Brain microvascular endothelial cell (primary cell): ENCODE data around the gene MRPL3.
A peak's percentile ranks its signal among the peaks of the same experiment; 100 is the strongest.

Source experiments
- DNase-seq: peaks from one replicate; pipeline ENCODE4 v3.0.0-alpha.2; 2020
- H3K27ac ChIP-seq: fragments of 250-450 bp; sonication (Bioruptor Pico); 2 replicates; pipeline ENCODE4 v1.5.1; 2020; ENCODE audit warnings: mild to moderate bottlenecking, moderate library complexity
- H3K27me3 ChIP-seq: fragments of 250-450 bp; sonication (Bioruptor Pico); replicated peaks from 2 replicates; pipeline ENCODE4 v1.5.1; 2020; ENCODE audit warnings: mild to moderate bottlenecking
- H3K36me3 ChIP-seq: fragments of 250-450 bp; sonication (Bioruptor Pico); replicated peaks from 2 replicates; pipeline ENCODE4 v1.5.1; 2020; ENCODE audit warnings: mild to moderate bottlenecking
- H3K4me3 ChIP-seq: 2 replicates; pipeline ENCODE4 v1.5.1; 2011; ENCODE audit warnings: low read depth, mild to moderate bottlenecking, control low read depth, low read length, moderate library complexity
- in situ Hi-C: cut with HindIII; loops from 2 replicates; pipeline ENCODE4 v1.10.0; 2017; ENCODE audit warnings: low sequenced_read_pairs, low pct_ligation_motif_present
- TF ChIP-seq, protein P1 (sequence below): IDR thresholded peaks from 2 replicates; pipeline ENCODE4 v1.5.1; 2011; ENCODE audit warnings: low read depth, mild to moderate bottlenecking, moderate library complexity, low read length, control low read depth, inconsistent platforms; ENCODE audit errors: missing control alignments

MRPL3 gene

DNA sequence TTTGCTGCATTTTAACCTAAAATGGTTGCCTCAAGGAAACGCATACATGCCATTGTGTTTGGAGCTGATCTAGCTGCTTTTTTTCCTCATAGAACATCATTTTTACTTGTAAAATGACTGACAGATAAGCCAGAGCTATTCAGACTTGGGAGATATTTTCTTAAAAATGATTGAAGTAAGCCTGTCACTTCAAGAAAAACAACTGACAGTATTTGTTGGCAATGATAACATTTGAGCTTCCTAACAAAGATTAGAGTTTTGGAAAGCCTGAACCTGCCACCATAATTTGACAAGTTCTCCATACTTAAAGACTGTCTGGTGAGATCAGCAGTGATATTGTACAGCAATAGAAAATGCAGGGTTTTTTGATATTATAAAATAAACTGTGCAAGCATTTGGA is 27.6 kb upstream of the MRPL3 start:
- TF ChIP-seq, protein P1, sequence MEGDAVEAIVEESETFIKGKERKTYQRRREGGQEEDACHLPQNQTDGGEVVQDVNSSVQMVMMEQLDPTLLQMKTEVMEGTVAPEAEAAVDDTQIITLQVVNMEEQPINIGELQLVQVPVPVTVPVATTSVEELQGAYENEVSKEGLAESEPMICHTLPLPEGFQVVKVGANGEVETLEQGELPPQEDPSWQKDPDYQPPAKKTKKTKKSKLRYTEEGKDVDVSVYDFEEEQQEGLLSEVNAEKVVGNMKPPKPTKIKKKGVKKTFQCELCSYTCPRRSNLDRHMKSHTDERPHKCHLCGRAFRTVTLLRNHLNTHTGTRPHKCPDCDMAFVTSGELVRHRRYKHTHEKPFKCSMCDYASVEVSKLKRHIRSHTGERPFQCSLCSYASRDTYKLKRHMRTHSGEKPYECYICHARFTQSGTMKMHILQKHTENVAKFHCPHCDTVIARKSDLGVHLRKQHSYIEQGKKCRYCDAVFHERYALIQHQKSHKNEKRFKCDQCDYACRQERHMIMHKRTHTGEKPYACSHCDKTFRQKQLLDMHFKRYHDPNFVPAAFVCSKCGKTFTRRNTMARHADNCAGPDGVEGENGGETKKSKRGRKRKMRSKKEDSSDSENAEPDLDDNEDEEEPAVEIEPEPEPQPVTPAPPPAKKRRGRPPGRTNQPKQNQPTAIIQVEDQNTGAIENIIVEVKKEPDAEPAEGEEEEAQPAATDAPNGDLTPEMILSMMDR, result no peak
- DNase-seq, result no peak
- Histone ChIP-seq H3K4me3 (no peak overlapping the region), H3K27me3 (no peaks in the 10 kb centered on the region), H3K36me3 (no peaks in the 10 kb centered on the region), H3K27ac (no peak overlapping the region)
- in situ Hi-C loops, result no loop called here

DNA sequence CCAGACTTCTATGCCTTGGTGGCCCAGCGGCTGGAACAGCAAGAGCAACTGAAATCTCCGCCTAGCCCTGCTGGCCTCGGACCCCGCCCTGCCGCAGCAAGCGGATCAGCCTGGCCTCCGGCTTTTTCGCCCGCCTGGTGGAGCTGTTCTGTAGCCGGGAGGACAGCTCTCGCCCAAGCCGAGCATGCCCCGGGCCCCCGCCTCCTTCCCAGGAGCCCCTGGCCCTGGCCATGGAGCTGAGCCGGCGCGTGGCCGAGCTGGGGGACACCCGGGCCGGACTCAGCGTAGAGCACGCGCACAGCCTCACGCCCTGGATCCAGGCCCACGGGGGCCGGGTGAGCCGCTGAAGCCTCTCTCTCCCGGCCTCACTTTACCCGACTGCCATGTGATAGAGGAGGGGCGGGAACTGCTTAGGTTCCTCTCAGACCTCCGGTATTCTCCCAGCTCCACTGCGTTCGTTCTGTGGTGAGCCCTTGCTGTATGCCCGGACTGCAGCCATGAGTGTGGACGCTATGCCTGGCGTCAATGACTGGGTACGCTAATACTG is 24.1 kb upstream of the MRPL3 start:
- H3K4me3 ChIP-seq, result peak overlapping the region; percentile 51
- H3K36me3 ChIP-seq, result no peaks in the 10 kb centered on the region
- H3K27ac ChIP-seq, result no peak overlapping the region
- in situ Hi-C loops, result no loop called here
- no peaks in the 10 kb centered on the region for H3K27me3 ChIP-seq
- DNase-seq, result peak; percentile 34
- TF ChIP-seq, protein P1, result peak; percentile 75

DNA sequence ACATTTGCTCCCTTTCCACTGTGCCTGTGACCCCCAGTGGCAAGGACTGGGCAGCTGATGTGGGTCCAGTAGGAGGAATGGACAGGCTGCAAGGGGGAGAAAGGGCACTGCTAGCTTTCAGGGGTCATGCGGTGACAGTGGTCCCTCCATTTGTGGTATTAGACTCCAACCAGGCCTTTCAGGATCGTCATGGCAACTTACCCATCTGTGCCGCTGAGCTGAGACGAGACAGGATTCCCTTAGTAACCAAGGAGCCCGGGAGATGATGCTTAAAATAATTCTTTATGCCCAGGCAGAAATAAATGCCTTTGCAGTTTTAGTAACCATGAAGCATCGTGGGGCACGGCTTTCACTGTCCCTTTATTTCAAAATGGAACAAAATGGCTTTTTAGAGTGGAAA is 15.9 kb upstream of the MRPL3 start:
- no peaks in the 10 kb centered on the region for H3K36me3 ChIP-seq
- no peak overlapping the region for H3K27ac ChIP-seq
- in situ Hi-C loops, result no loop called here
- TF ChIP-seq, protein P1, result no peak
- no peak for DNase-seq
- no peak overlapping the region for H3K4me3 ChIP-seq
- no peaks in the 10 kb centered on the region for H3K27me3 ChIP-seq

DNA sequence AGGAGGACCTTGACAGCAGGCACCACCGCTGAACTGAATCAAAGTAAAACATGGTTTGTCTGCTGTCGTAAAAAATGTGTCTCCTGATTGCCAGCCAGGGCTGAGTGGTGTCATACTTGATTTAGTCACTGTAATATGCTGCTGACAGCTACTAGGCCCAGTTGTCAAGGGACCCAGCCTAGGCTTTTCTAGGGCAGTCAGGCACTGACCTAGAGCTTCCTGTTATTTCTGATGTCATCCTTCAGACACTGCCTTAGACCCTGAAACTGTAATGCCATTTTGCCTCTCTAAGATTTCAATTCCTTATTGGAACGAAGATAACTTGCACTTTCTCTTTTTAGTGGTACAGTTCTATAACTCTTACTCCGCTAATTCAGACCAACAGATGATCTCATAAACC is 2.6 kb upstream of the MRPL3 start:
- in situ Hi-C loops, result no loop called here
- Histone ChIP-seq H3K27me3 (no peaks in the 10 kb centered on the region), H3K4me3 (no peak overlapping the region)

GRCh38 chr3:131503320-131503635 is 507 bp upstream of the MRPL3 start:
- Histone ChIP-seq H3K4me3 (peak overlapping the region; percentile 93), H3K27me3 (no peaks in the 10 kb centered on the region), H3K36me3 (peaks cover 9% of the 10 kb centered on the region), H3K27ac (no peak overlapping the region)
- DNase-seq, result no peak
- in situ Hi-C loops, result no loop called here
- TF ChIP-seq, protein P1, result no peak

More for the DNA sequence above, 2.6 kb upstream of the MRPL3 start:
- TF ChIP-seq, protein P1, result no peak
- H3K36me3 ChIP-seq, result no peaks in the 10 kb centered on the region
- H3K27ac ChIP-seq, result no peak overlapping the region
- DNase-seq, result no peak

GRCh38 chr3:131501949-131502348 is 822 bp downstream of the MRPL3 start:
- TF ChIP-seq, protein P1, result no peak
- peak overlapping the region; percentile 93 for H3K4me3 ChIP-seq
- no peak for DNase-seq
- in situ Hi-C loops, result no loop called here
- H3K27ac ChIP-seq, result peak overlapping the region; percentile 84
- H3K36me3 ChIP-seq, result peaks cover 21% of the 10 kb centered on the region
- H3K27me3 ChIP-seq, result no peaks in the 10 kb centered on the region
